OCI-LY7 (cell line): ENCODE measurements around the gene DPT. TPM values are rescaled to one million over a fixed set of nuclear protein-coding genes. Genes with fewer than 3 reads are reported as not detected.

Experiments
- BruUV-seq: library from RNA; stranded (reverse); fragments of 400-500 nt; replicated peaks from 2 replicates; lab custom pipeline; 2021; lab: Mats Ljungman, UMichigan
- CTCF ChIA-PET: fragments of 300-600 bp; sonication (Branson Sonifier 250); formaldehyde crosslinking; loops from one replicate; lab custom pipeline; 2022; ENCODE audit warnings: antibody characterized with exemption; ENCODE audit not compliant: unreplicated experiment; lab: Charles Lee
- POLR2A ChIA-PET: fragments of 300-600 bp; sonication (Branson Sonifier 250); formaldehyde crosslinking; loops from one replicate; lab custom pipeline; 2022; ENCODE audit warnings: antibody characterized with exemption; lab: Charles Lee
- DNase-seq: peaks from one replicate; pipeline ENCODE4 v3.0.0-alpha.2; 2015; ENCODE audit warnings: low spot score
- H2AFZ ChIP-seq: fragments of 200-600 bp; sonication (generic), shearing (Covaris generic); 2 replicates; pipeline ENCODE4 v1.6.1; 2014; ENCODE audit warnings: mild to moderate bottlenecking, antibody characterized with exemption, low read length, moderate library complexity
- H3K27ac ChIP-seq: fragments of 200-600 bp; sonication (generic); 2 replicates; pipeline ENCODE4 v1.5.1; 2014; ENCODE audit warnings: mixed run types, low read depth, mild to moderate bottlenecking, moderate library complexity, low read length, inconsistent platforms; ENCODE audit not compliant: poor library complexity, severe bottlenecking
- H3K36me3 ChIP-seq: fragments of 200-600 bp; sonication (generic); 2 replicates; pipeline ENCODE4 v1.6.1; 2014; ENCODE audit warnings: mild to moderate bottlenecking, antibody characterized with exemption, low read length, moderate library complexity, mixed read lengths; ENCODE audit not compliant: insufficient read depth
- H3K4me1 ChIP-seq: fragments of 200-600 bp; sonication (generic); 2 replicates; pipeline ENCODE4 v1.5.1; 2014; ENCODE audit warnings: mild to moderate bottlenecking, low read length; ENCODE audit not compliant: insufficient read depth, poor library complexity, severe bottlenecking
- H3K4me2 ChIP-seq: fragments of 200-600 bp; sonication (generic); 2 replicates; pipeline ENCODE4 v1.6.1; 2014; ENCODE audit warnings: mild to moderate bottlenecking, low read length
- H3K4me3 ChIP-seq: fragments of 200-600 bp; sonication (generic); 2 replicates; pipeline ENCODE4 v1.5.1; 2014; ENCODE audit warnings: mild to moderate bottlenecking, low read depth, low read length; ENCODE audit not compliant: poor library complexity, severe bottlenecking
- H3K79me2 ChIP-seq: fragments of 200-600 bp; sonication (generic); 2 replicates; pipeline ENCODE4 v1.6.1; 2016; ENCODE audit warnings: low read depth, mild to moderate bottlenecking, low read length, moderate library complexity, mixed read lengths; ENCODE audit not compliant: insufficient read depth
- H3K9me2 ChIP-seq: fragments of 200-600 bp; sonication (generic); 2 replicates; pipeline ENCODE4 v1.6.1; 2016; ENCODE audit warnings: mild to moderate bottlenecking, low read length, mixed read lengths; ENCODE audit not compliant: insufficient read depth
- H3K9me3 ChIP-seq: fragments of 200-600 bp; sonication (generic); 2 replicates; pipeline ENCODE4 v1.6.1; 2014; ENCODE audit warnings: mild to moderate bottlenecking, mixed run types, low read length, mixed read lengths
- H4K20me1 ChIP-seq: fragments of 200-600 bp; sonication (generic); 2 replicates; pipeline ENCODE4 v1.6.1; 2014; ENCODE audit warnings: mild to moderate bottlenecking, antibody characterized with exemption, low read length, moderate library complexity, mixed read lengths; ENCODE audit not compliant: insufficient read depth
- CTCF ChIP-seq: fragments of 200-600 bp; sonication (generic); conservative IDR thresholded peaks from 2 replicates; pipeline ENCODE4 v1.5.1; 2014; ENCODE audit warnings: mild to moderate bottlenecking, antibody characterized with exemption, low read length, moderate library complexity, mixed read lengths
- EZH2phosphoT487 ChIP-seq: fragments of 200-600 bp; sonication (generic); IDR thresholded peaks from 2 replicates; pipeline ENCODE4 v1.6.1; 2018; ENCODE audit warnings: low read depth, borderline replicate concordance, mild to moderate bottlenecking, mixed run types, antibody characterized with exemption, low read length, moderate library complexity, mixed read lengths
- intact Hi-C: fragments of 100-400 bp; cut with micrococcal nuclease; formaldehyde crosslinking; loops from one replicate; pipeline ENCODE4 v1.10.0; 2022; ENCODE audit not compliant: unreplicated experiment
- total RNA-seq, 2 experiments: library from RNA; depleted of rRNA in 1 of 2; stranded (reverse); fragments of >200 nt in 1 of 2; shearing (Covaris generic) in 1 of 2; gene quantifications; 2 replicates each; pipeline ENCODE4 v1.2.3, GENCODE V29; 2014 to 2022

Gene DPT
- total RNA-seq, 2 experiments from 2014 or later, result not detected

GRCh38 chr1:168723000-168723399 is 6.0 kb downstream of the DPT start:
- TF ChIP-seq CTCF (no peak), EZH2phosphoT487 (no peak)
- H3K36me3 ChIP-seq, result no peaks in the 10 kb centered on the region
- no peak for DNase-seq
- POLR2A ChIA-PET, result no interaction called here
- H3K27ac ChIP-seq, result no peak overlapping the region
- no peaks in the 10 kb centered on the region for H3K9me3 ChIP-seq
- BruUV-seq, result no TSS peak
- H4K20me1 ChIP-seq, result no peaks in the 10 kb centered on the region
- no peaks in the 10 kb centered on the region for H3K9me2 ChIP-seq
- CTCF ChIA-PET, result no interaction called here
- H2AFZ ChIP-seq, result no peak overlapping the region
- no peak overlapping the region for H3K4me3 ChIP-seq
- no peaks in the 10 kb centered on the region for H3K4me1 ChIP-seq
- intact Hi-C loops, result no loop called here
- H3K4me2 ChIP-seq, result no peak overlapping the region
- H3K79me2 ChIP-seq, result no peaks in the 10 kb centered on the region

GRCh38 chr1:168720839-168721238 is 8.2 kb downstream of the DPT start:
- Histone ChIP-seq H3K9me3 (no peaks in the 10 kb centered on the region), H2AFZ (no peak overlapping the region), H3K4me1 (no peaks in the 10 kb centered on the region), H3K4me2 (no peak overlapping the region), H3K4me3 (no peak overlapping the region), H3K27ac (no peak overlapping the region), H3K9me2 (no peaks in the 10 kb centered on the region), H3K79me2 (no peaks in the 10 kb centered on the region), H3K36me3 (no peaks in the 10 kb centered on the region), H4K20me1 (no peaks in the 10 kb centered on the region)
- ChIA-PET CTCF (no interaction called here), POLR2A (interaction anchor here (0.6 kb wide), 1 partner anchor 189 kb away, joined by 3 read pairs; no protein-coding TSS in a partner anchor)
- TF ChIP-seq CTCF, result no peak
- TF ChIP-seq EZH2phosphoT487, result no peak
- DNase-seq, result no peak
- intact Hi-C loops, result no loop called here
- BruUV-seq, result no TSS peak

- POLR2A ChIA-PET, result no interaction called here
- no peak overlapping the region for H3K4me2 ChIP-seq
- CTCF ChIA-PET, result no interaction called here
- no peaks in the 10 kb centered on the region for H3K9me3 ChIP-seq
- H3K9me2 ChIP-seq, result no peaks in the 10 kb centered on the region
- no peak overlapping the region for H3K27ac ChIP-seq
- H4K20me1 ChIP-seq, result no peaks in the 10 kb centered on the region
- DNase-seq, result no peak
- H3K4me3 ChIP-seq, result no peak overlapping the region
- no peaks in the 10 kb centered on the region for H3K79me2 ChIP-seq
- BruUV-seq, result no TSS peak
- H3K4me1 ChIP-seq, result no peaks in the 10 kb centered on the region
- intact Hi-C loops, result no loop called here
- no peak overlapping the region for H2AFZ ChIP-seq
- no peak for TF ChIP-seq CTCF
- no peak for TF ChIP-seq EZH2phosphoT487
- no peaks in the 10 kb centered on the region for H3K36me3 ChIP-seq
Observed at GRCh38 chr1:168719306-168720111, 9.5 kb downstream of the DPT start.
